ENCODE results near the gene LHX6.

LHX6 gene

DNA sequence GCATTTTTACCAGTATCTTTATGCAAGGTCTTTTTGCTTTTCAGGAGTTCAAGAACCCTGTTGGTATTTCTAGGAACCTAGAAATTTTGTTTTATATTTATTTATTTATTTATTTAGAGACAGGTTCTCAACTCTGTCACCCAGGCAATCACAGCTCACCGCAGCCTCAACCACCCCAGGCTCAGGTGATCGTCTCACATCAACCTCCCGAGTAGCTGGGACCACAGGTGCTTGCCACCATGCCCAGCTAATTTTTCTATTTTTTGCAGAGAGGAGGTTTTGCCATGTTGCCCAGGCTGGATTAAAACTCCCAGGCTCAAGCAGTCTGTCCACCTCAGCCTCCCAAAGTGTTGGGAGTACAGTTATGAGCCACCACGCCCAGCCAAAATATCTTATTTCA, 32.9 kb downstream of the LHX6 start:
- DNase-seq (ENCODE audit: low spot score) = no peak
- no peak for TF ChIP-seq CTCF (IDR thresholded peaks at IDR 0.05; ENCODE audit: extremely low read depth, insufficient read depth, missing control alignments)
- in situ Hi-C loops (cut with MboI; ENCODE audit: low pct_unique_long_range_greater_than_20kb, low sequenced_read_pairs, unreplicated experiment) = no loop called here

GRCh38 chr9:122193651-122194050, 35.1 kb downstream of the LHX6 start:
- in situ Hi-C loops (cut with MboI; ENCODE audit: low pct_unique_long_range_greater_than_20kb, low sequenced_read_pairs, unreplicated experiment) = no loop called here
- TF ChIP-seq CTCF (IDR thresholded peaks at IDR 0.05; ENCODE audit: extremely low read depth, insufficient read depth, missing control alignments) = no peak
- DNase-seq (ENCODE audit: low spot score) = no peak

GRCh38 chr9:122192914-122193525, 35.7 kb downstream of the LHX6 start:
- DNase-seq (ENCODE audit: low spot score) = no peak
- in situ Hi-C loops (cut with MboI; ENCODE audit: low pct_unique_long_range_greater_than_20kb, low sequenced_read_pairs, unreplicated experiment) = no loop called here
- no peak for TF ChIP-seq CTCF (IDR thresholded peaks at IDR 0.05; ENCODE audit: extremely low read depth, insufficient read depth, missing control alignments)

- DNase-seq (ENCODE audit: low spot score) = no peak
- no peak for TF ChIP-seq CTCF (IDR thresholded peaks at IDR 0.05; ENCODE audit: extremely low read depth, insufficient read depth, missing control alignments)
- in situ Hi-C loops (cut with MboI; ENCODE audit: low pct_unique_long_range_greater_than_20kb, low sequenced_read_pairs, unreplicated experiment) = no loop called here
Observed at GRCh38 chr9:122192261-122192875, 36.4 kb downstream of the LHX6 start.

DNA sequence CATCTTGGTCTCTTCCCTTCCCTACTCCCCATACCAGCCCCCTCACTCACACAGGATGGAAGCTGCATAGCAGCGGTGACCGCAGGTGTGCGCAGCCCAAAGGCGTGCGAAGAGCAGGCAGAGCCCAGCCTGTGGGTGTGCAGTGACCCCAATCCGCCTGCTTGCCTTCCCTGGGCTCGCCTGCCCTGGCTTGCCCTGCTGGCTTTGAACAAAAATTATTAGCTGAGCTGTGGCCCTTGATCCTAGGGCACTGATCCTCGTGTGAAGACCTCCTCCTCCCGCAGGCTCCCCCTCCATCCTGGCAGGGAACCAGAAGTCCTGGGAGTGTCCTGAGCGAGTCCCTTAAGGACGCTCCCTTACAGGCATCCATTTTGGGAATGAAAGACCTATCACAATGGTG, 37.2 kb downstream of the LHX6 start:
- no peak for DNase-seq (ENCODE audit: low spot score)
- TF ChIP-seq CTCF (IDR thresholded peaks at IDR 0.05; ENCODE audit: extremely low read depth, insufficient read depth, missing control alignments) = no peak
- in situ Hi-C loops (cut with MboI; ENCODE audit: low pct_unique_long_range_greater_than_20kb, low sequenced_read_pairs, unreplicated experiment) = no loop called here

GRCh38 chr9:122190597-122191381, 38.0 kb downstream of the LHX6 start:
- no peak for TF ChIP-seq CTCF (IDR thresholded peaks at IDR 0.05; ENCODE audit: extremely low read depth, insufficient read depth, missing control alignments)
- no peak for DNase-seq (ENCODE audit: low spot score)
- in situ Hi-C loops (cut with MboI; ENCODE audit: low pct_unique_long_range_greater_than_20kb, low sequenced_read_pairs, unreplicated experiment) = no loop called here

Measured in GM13977 (cell line).